GM23338 (cell line): ENCODE data around the gene USP32. TPM values are rescaled to one million over a fixed set of nuclear protein-coding genes. Genes with fewer than 3 reads are reported as not detected.

Experiments used
- ATAC-seq: fragments of 200-7000 bp; cut with Tn5 transposase; 3 replicates; pipeline ENCODE4 v1.9.1; 2020
- DNase-seq: peaks from one replicate; pipeline ENCODE4 v3.0.0-alpha.2; 2015; ENCODE audit warnings: low spot score
- H2AFZ ChIP-seq: fragments of 200-600 bp; sonication (generic); 2 replicates; pipeline ENCODE4 v1.8.0; 2016; ENCODE audit warnings: antibody characterized with exemption, mild to moderate bottlenecking, moderate library complexity
- H3F3A ChIP-seq: fragments of 200-600 bp; sonication (generic); replicated peaks from 2 replicates; pipeline ENCODE4 v1.8.0; 2017; ENCODE audit warnings: antibody characterized with exemption, mixed run types, low read depth
- H3K27ac ChIP-seq: fragments of 200-600 bp; sonication (generic); 2 replicates; pipeline ENCODE4 v1.6.1; 2016; ENCODE audit warnings: low read depth
- H3K27me3 ChIP-seq: fragments of 200-600 bp; sonication (generic); 2 replicates; pipeline ENCODE4 v1.8.0; 2016; ENCODE audit warnings: mild to moderate bottlenecking, mixed run types, moderate library complexity; ENCODE audit not compliant: insufficient read depth
- H3K36me3 ChIP-seq: fragments of 200-600 bp; sonication (generic); 2 replicates; pipeline ENCODE4 v1.8.0; 2016; ENCODE audit warnings: mild to moderate bottlenecking; ENCODE audit not compliant: insufficient read depth
- H3K4me1 ChIP-seq: fragments of 200-600 bp; sonication (generic); 2 replicates; pipeline ENCODE4 v1.8.0; 2016; ENCODE audit warnings: mild to moderate bottlenecking, moderate library complexity; ENCODE audit not compliant: insufficient read depth
- H3K4me2 ChIP-seq: fragments of 200-600 bp; sonication (generic); 2 replicates; pipeline ENCODE4 v1.7.1; 2017; ENCODE audit warnings: mixed run types
- H3K4me3 ChIP-seq: fragments of 200-600 bp; sonication (generic); 2 replicates; pipeline ENCODE4 v1.6.1; 2016; ENCODE audit warnings: mixed run types
- H3K79me2 ChIP-seq: fragments of 200-600 bp; sonication (generic); replicated peaks from 2 replicates; pipeline ENCODE4 v1.8.0; 2017; ENCODE audit warnings: mild to moderate bottlenecking; ENCODE audit not compliant: insufficient read depth
- H3K9me2 ChIP-seq: fragments of 200-600 bp; sonication (generic); 2 replicates; pipeline ENCODE4 v1.8.0; 2017; ENCODE audit not compliant: insufficient read depth
- H4K20me1 ChIP-seq: fragments of 200-600 bp; sonication (generic); replicated peaks from 2 replicates; pipeline ENCODE4 v1.8.0; 2017; ENCODE audit warnings: mild to moderate bottlenecking; ENCODE audit not compliant: insufficient read depth
- H3K27ac Mint-ChIP-seq: 2 replicates; pipeline ENCODE4 v1.8.0; 2020; ENCODE audit warnings: inconsistent platforms, mild to moderate bottlenecking, moderate library complexity, mixed read lengths
- H3K27me3 Mint-ChIP-seq: 3 replicates; pipeline ENCODE4 v1.8.0; 2022; ENCODE audit warnings: low read depth, mild to moderate bottlenecking, moderate library complexity, mixed read lengths, inconsistent platforms; ENCODE audit not compliant: insufficient read depth, poor library complexity
- H3K36me3 Mint-ChIP-seq: 3 replicates; pipeline ENCODE4 v1.8.0; 2021; ENCODE audit warnings: low read depth, mild to moderate bottlenecking, inconsistent platforms, moderate library complexity, mixed read lengths
- H3K4me1 Mint-ChIP-seq: 3 replicates; pipeline ENCODE4 v1.8.0; 2020; ENCODE audit warnings: mild to moderate bottlenecking, inconsistent platforms, mixed read lengths
- H3K4me3 Mint-ChIP-seq: 3 replicates; pipeline ENCODE4 v1.8.0; 2021; ENCODE audit warnings: moderate library complexity, mild to moderate bottlenecking, inconsistent platforms, mixed read lengths
- H3K9me3 Mint-ChIP-seq: 3 replicates; pipeline ENCODE4 v1.8.0; 2020; ENCODE audit warnings: moderate library complexity, mild to moderate bottlenecking, inconsistent platforms, mixed read lengths
- EZH2 ChIP-seq: fragments of 200-600 bp; sonication (generic); IDR thresholded peaks from one replicate; pipeline ENCODE4 v1.8.0; 2017; ENCODE audit warnings: antibody characterized with exemption, mild to moderate bottlenecking, low read depth; ENCODE audit not compliant: unreplicated experiment
- EZH2phosphoT487 ChIP-seq: fragments of 200-600 bp; sonication (generic); IDR thresholded peaks from one replicate; pipeline ENCODE4 v1.8.1; 2018; ENCODE audit warnings: antibody characterized with exemption; ENCODE audit not compliant: unreplicated experiment
- JUNB ChIP-seq: IDR thresholded peaks from one replicate; pipeline ENCODE4 v1.6.1; 2016; ENCODE audit warnings: antibody characterized with exemption; ENCODE audit not compliant: unreplicated experiment
- NANOG ChIP-seq: IDR thresholded peaks from 2 replicates; pipeline ENCODE4 v1.6.1; 2016; ENCODE audit warnings: antibody characterized with exemption, borderline replicate concordance
- POLR2AphosphoS5 ChIP-seq: IDR thresholded peaks from 2 replicates; pipeline ENCODE4 v1.6.1; 2016; ENCODE audit warnings: antibody characterized with exemption, low read depth
- REST ChIP-seq: IDR thresholded peaks from one replicate; pipeline ENCODE4 v1.6.1; 2018; ENCODE audit warnings: antibody characterized with exemption; ENCODE audit not compliant: unreplicated experiment
- STAT1 ChIP-seq: IDR thresholded peaks from one replicate; pipeline ENCODE4 v1.6.1; 2016; ENCODE audit warnings: antibody characterized with exemption; ENCODE audit not compliant: unreplicated experiment
- ZNF114 ChIP-seq: fragments of 250-450 bp; sonication (Bioruptor Pico); IDR thresholded peaks from 2 replicates; pipeline ENCODE4 v1.5.0; 2020; ENCODE audit warnings: mild to moderate bottlenecking, moderate library complexity
- ZNF331 ChIP-seq: fragments of 250-450 bp; sonication (Bioruptor Pico); IDR thresholded peaks from 2 replicates; pipeline ENCODE4 v1.5.0; 2020; ENCODE audit warnings: low read depth, mild to moderate bottlenecking, moderate library complexity
- polyA plus RNA-seq: library from polyadenylated mRNA; unstranded; fragments of >200 nt; fragmentation: Nextera tagmentation; extraction: Ambion mirVana; gene quantifications from 2 replicates; pipeline ENCODE4 v1.2.1, GENCODE V29; 2016
- total RNA-seq: library from RNA; depleted of rRNA; stranded (reverse); fragments of >200 nt; shearing (Covaris generic); gene quantifications from 2 replicates; pipeline ENCODE4 v1.2.3, GENCODE V29; 2014
- TF ChIP-seq, protein P1 (sequence below): IDR thresholded peaks from 2 replicates; pipeline ENCODE4 v1.6.1; 2016; ENCODE audit warnings: antibody characterized with exemption
- TF ChIP-seq, protein P2 (sequence below): fragments of 250-450 bp; sonication (Bioruptor Pico); IDR thresholded peaks from 2 replicates; pipeline ENCODE4 v1.5.0; 2020; ENCODE audit warnings: mild to moderate bottlenecking, moderate library complexity
- TF ChIP-seq, protein P3 (sequence below), 2 experiments: fragments of 200-600 bp in 1 of 2; sonication (generic) in 1 of 2; conservative IDR thresholded peaks; 2 replicates each; pipeline versions ENCODE4 v1.5.1 to v1.6.1; 2016 to 2017; ENCODE audit warnings: antibody characterized with exemption in 2 of 2, low read depth in 2 of 2, mild to moderate bottlenecking in 2 of 2, moderate library complexity in 1 of 2

USP32 gene
- total and polyA plus RNA-seq, 2 experiments from 2014 or later = 43.6 to 129 TPM

GRCh38 chr17:60323754-60324153 is 68.2 kb downstream of the USP32 start (continued):
- no peak for TF ChIP-seq POLR2AphosphoS5

GRCh38 chr17:60322056-60322387 is 69.9 kb downstream of the USP32 start:
- H3K79me2 ChIP-seq = peaks cover 100% of the 10 kb centered on the region

More at GRCh38 chr17:60322056-60322387, 69.9 kb downstream of the USP32 start:
- Histone ChIP-seq H3K4me2 (no peak overlapping the region), H3K27ac (no peak overlapping the region), H3K4me1 (peaks cover 23% of the 10 kb centered on the region), H4K20me1 (peaks cover 65% of the 10 kb centered on the region), H2AFZ (no peak overlapping the region), H3K27me3 (no peaks in the 10 kb centered on the region), H3K4me3 (no peak overlapping the region), H3K36me3 (no peaks in the 10 kb centered on the region), H3K9me2 (no peaks in the 10 kb centered on the region), H3F3A (no peaks in the 10 kb centered on the region)
- H3K9me3 Mint-ChIP-seq = no peaks in the 10 kb centered on the region; the same call in 2 of the 3 replicates
- TF ChIP-seq JUNB (no peak), EZH2 (no peak), EZH2phosphoT487 (no peak), REST (no peak), POLR2AphosphoS5 (no peak), ZNF331 (CRISPR knock-in tag) (no peak), ZNF114 (no peak), STAT1 (no peak), NANOG (no peak)
- TF ChIP-seq, protein P1, sequence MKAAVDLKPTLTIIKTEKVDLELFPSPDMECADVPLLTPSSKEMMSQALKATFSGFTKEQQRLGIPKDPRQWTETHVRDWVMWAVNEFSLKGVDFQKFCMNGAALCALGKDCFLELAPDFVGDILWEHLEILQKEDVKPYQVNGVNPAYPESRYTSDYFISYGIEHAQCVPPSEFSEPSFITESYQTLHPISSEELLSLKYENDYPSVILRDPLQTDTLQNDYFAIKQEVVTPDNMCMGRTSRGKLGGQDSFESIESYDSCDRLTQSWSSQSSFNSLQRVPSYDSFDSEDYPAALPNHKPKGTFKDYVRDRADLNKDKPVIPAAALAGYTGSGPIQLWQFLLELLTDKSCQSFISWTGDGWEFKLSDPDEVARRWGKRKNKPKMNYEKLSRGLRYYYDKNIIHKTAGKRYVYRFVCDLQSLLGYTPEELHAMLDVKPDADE = no peak
- TF ChIP-seq, protein P2, sequence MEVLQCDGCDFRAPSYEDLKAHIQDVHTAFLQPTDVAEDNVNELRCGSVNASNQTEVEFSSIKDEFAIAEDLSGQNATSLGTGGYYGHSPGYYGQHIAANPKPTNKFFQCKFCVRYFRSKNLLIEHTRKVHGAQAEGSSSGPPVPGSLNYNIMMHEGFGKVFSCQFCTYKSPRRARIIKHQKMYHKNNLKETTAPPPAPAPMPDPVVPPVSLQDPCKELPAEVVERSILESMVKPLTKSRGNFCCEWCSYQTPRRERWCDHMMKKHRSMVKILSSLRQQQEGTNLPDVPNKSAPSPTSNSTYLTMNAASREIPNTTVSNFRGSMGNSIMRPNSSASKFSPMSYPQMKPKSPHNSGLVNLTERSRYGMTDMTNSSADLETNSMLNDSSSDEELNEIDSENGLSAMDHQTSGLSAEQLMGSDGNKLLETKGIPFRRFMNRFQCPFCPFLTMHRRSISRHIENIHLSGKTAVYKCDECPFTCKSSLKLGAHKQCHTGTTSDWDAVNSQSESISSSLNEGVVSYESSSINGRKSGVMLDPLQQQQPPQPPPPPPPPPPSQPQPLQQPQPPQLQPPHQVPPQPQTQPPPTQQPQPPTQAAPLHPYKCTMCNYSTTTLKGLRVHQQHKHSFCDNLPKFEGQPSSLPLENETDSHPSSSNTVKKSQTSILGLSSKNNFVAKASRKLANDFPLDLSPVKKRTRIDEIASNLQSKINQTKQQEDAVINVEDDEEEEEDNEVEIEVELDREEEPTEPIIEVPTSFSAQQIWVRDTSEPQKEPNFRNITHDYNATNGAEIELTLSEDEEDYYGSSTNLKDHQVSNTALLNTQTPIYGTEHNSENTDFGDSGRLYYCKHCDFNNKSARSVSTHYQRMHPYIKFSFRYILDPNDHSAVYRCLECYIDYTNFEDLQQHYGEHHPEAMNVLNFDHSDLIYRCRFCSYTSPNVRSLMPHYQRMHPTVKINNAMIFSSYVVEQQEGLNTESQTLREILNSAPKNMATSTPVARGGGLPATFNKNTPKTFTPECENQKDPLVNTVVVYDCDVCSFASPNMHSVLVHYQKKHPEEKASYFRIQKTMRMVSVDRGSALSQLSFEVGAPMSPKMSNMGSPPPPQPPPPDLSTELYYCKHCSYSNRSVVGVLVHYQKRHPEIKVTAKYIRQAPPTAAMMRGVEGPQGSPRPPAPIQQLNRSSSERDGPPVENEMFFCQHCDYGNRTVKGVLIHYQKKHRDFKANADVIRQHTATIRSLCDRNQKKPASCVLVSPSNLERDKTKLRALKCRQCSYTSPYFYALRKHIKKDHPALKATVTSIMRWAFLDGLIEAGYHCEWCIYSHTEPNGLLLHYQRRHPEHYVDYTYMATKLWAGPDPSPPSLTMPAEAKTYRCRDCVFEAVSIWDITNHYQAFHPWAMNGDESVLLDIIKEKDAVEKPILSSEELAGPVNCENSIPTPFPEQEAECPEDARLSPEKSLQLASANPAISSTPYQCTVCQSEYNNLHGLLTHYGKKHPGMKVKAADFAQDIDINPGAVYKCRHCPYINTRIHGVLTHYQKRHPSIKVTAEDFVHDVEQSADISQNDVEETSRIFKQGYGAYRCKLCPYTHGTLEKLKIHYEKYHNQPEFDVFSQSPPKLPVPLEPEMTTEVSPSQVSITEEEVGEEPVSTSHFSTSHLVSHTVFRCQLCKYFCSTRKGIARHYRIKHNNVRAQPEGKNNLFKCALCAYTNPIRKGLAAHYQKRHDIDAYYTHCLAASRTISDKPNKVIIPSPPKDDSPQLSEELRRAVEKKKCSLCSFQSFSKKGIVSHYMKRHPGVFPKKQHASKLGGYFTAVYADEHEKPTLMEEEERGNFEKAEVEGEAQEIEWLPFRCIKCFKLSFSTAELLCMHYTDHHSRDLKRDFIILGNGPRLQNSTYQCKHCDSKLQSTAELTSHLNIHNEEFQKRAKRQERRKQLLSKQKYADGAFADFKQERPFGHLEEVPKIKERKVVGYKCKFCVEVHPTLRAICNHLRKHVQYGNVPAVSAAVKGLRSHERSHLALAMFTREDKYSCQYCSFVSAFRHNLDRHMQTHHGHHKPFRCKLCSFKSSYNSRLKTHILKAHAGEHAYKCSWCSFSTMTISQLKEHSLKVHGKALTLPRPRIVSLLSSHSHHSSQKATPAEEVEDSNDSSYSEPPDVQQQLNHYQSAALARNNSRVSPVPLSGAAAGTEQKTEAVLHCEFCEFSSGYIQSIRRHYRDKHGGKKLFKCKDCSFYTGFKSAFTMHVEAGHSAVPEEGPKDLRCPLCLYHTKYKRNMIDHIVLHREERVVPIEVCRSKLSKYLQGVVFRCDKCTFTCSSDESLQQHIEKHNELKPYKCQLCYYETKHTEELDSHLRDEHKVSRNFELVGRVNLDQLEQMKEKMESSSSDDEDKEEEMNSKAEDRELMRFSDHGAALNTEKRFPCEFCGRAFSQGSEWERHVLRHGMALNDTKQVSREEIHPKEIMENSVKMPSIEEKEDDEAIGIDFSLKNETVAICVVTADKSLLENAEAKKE = no peak
- TF ChIP-seq, protein P3, sequence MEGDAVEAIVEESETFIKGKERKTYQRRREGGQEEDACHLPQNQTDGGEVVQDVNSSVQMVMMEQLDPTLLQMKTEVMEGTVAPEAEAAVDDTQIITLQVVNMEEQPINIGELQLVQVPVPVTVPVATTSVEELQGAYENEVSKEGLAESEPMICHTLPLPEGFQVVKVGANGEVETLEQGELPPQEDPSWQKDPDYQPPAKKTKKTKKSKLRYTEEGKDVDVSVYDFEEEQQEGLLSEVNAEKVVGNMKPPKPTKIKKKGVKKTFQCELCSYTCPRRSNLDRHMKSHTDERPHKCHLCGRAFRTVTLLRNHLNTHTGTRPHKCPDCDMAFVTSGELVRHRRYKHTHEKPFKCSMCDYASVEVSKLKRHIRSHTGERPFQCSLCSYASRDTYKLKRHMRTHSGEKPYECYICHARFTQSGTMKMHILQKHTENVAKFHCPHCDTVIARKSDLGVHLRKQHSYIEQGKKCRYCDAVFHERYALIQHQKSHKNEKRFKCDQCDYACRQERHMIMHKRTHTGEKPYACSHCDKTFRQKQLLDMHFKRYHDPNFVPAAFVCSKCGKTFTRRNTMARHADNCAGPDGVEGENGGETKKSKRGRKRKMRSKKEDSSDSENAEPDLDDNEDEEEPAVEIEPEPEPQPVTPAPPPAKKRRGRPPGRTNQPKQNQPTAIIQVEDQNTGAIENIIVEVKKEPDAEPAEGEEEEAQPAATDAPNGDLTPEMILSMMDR (conservative IDR thresholded peaks at IDR 0.05; ENCODE audit: low read depth in 2 of 2) = no peak
- peaks cover under 1% of the 10 kb centered on the region for H3K27me3 Mint-ChIP-seq
- H3K36me3 Mint-ChIP-seq = peaks cover 4% of the 10 kb centered on the region
- no peak for DNase-seq
- ATAC-seq = no peak
- no peak overlapping the region for H3K4me3 Mint-ChIP-seq
- peaks cover 30% of the 10 kb centered on the region for H3K4me1 Mint-ChIP-seq
- no peak overlapping the region for H3K27ac Mint-ChIP-seq
